HepG2 (cell line): ENCODE measurements around the gene RRBP1. TPM values are rescaled to one million over a fixed set of nuclear protein-coding genes. Genes with fewer than 3 reads are reported as not detected.
A peak's percentile ranks its signal among the peaks of the same experiment; 100 is the strongest.

Experiments used
- DR1 ChIP-seq: sonication (generic); formaldehyde crosslinking; IDR thresholded peaks from 2 replicates; pipeline ENCODE4 v1.8.0; 2021; ENCODE audit warnings: mild to moderate bottlenecking, missing genetic modification reagents, inconsistent platforms
- E2F2 ChIP-seq: sonication (generic); formaldehyde crosslinking; IDR thresholded peaks from 2 replicates; pipeline ENCODE4 v1.4.0; 2020; ENCODE audit warnings: missing genetic modification reagents, borderline replicate concordance
- ETS1 ChIP-seq: sonication (generic); formaldehyde crosslinking; IDR thresholded peaks from 2 replicates; pipeline ENCODE4 v1.4.0; 2020; ENCODE audit warnings: missing genetic modification reagents
- HDAC2 ChIP-seq: sonication (generic); formaldehyde crosslinking; IDR thresholded peaks from 2 replicates; pipeline ENCODE4 v1.4.0; 2020; ENCODE audit warnings: missing genetic modification reagents
- KMT2B ChIP-seq: IDR thresholded peaks from 2 replicates; pipeline ENCODE4 v1.6.1; 2016; ENCODE audit warnings: missing genetic modification reagents, missing compliant biosample characterization
- MED13 ChIP-seq: sonication (generic); formaldehyde crosslinking; IDR thresholded peaks from 2 replicates; pipeline ENCODE4 v1.5.0; 2020; ENCODE audit warnings: missing genetic modification reagents
- MTERF4 ChIP-seq: sonication (generic); formaldehyde crosslinking; IDR thresholded peaks from 2 replicates; pipeline ENCODE4 v1.8.0; 2023; ENCODE audit warnings: mild to moderate bottlenecking, missing genetic modification reagents
- PBX2 ChIP-seq: IDR thresholded peaks from 2 replicates; pipeline ENCODE4 v1.6.1; 2016; ENCODE audit warnings: control low read depth
- RCOR2 ChIP-seq: IDR thresholded peaks from 2 replicates; pipeline ENCODE4 v1.6.1; 2016; ENCODE audit warnings: missing biosample characterization, missing genetic modification reagents
- SSRP1 ChIP-seq: IDR thresholded peaks from 2 replicates; pipeline ENCODE4 v1.6.1; 2016; ENCODE audit warnings: control low read depth
- SYNCRIP ChIP-seq: fragments of 200-400 bp; formaldehyde crosslinking; IDR thresholded peaks from 2 replicates; pipeline ENCODE4 v1.6.1; 2018; ENCODE audit warnings: mild to moderate bottlenecking, low read depth, low read length; ENCODE audit not compliant: insufficient read depth
- TBX3 ChIP-seq: fragments of 450-650 bp; IDR thresholded peaks from 2 replicates; pipeline ENCODE4 v1.6.1; 2017; ENCODE audit warnings: antibody characterized with exemption, mild to moderate bottlenecking, inconsistent platforms, borderline replicate concordance
- THAP8 ChIP-seq: sonication (generic); formaldehyde crosslinking; IDR thresholded peaks from 2 replicates; pipeline ENCODE4 v1.5.1; 2020; ENCODE audit warnings: missing genetic modification reagents, mild to moderate bottlenecking, borderline replicate concordance
- XRCC5 ChIP-seq: fragments of 200-400 bp; formaldehyde crosslinking; optimal IDR thresholded peaks from 2 replicates; pipeline ENCODE3; 2017; ENCODE audit warnings: mild to moderate bottlenecking, low read length
- ZBTB3 ChIP-seq: sonication (generic); formaldehyde crosslinking; IDR thresholded peaks from 2 replicates; pipeline ENCODE4 v1.4.0; 2020; ENCODE audit warnings: low read depth, mild to moderate bottlenecking, moderate library complexity, missing genetic modification reagents, borderline replicate concordance
- ZFP91 ChIP-seq: sonication (generic); formaldehyde crosslinking; IDR thresholded peaks from 2 replicates; pipeline ENCODE4 v1.9.0; 2022; ENCODE audit warnings: missing genetic modification reagents, mild to moderate bottlenecking, borderline replicate concordance
- ZFYVE20 ChIP-seq: sonication (generic); formaldehyde crosslinking; IDR thresholded peaks from 2 replicates; pipeline ENCODE4 v1.8.0; 2023; ENCODE audit warnings: low read depth, mild to moderate bottlenecking, moderate library complexity, missing genetic modification reagents, borderline replicate concordance
- ZNF253 ChIP-seq: sonication (generic); formaldehyde crosslinking; IDR thresholded peaks from 2 replicates; pipeline ENCODE4 v1.8.0; 2022; ENCODE audit warnings: mild to moderate bottlenecking, missing genetic modification reagents, borderline replicate concordance
- ZNF260 ChIP-seq: sonication (generic); formaldehyde crosslinking; IDR thresholded peaks from 2 replicates; pipeline ENCODE4 v1.4.0; 2020; ENCODE audit warnings: missing genetic modification reagents, low read depth, mild to moderate bottlenecking, borderline replicate concordance
- ZNF546 ChIP-seq: sonication (generic); formaldehyde crosslinking; conservative IDR thresholded peaks from 2 replicates; pipeline ENCODE4 v1.8.1; 2023; ENCODE audit warnings: mild to moderate bottlenecking, missing genetic modification reagents
- ZNF709 ChIP-seq: sonication (generic); formaldehyde crosslinking; IDR thresholded peaks from 2 replicates; pipeline ENCODE4 v1.5.0; 2020; ENCODE audit warnings: mild to moderate bottlenecking, missing genetic modification reagents
- ZSCAN31 ChIP-seq: sonication (generic); formaldehyde crosslinking; IDR thresholded peaks from 2 replicates; pipeline ENCODE4 v1.5.0; 2020; ENCODE audit warnings: low read depth, mild to moderate bottlenecking, missing genetic modification reagents
- polyA plus RNA-seq, 8 experiments: library from polyadenylated mRNA; depleted of rRNA in 3 of 8; stranded (reverse) in 7 of 8; unstranded in 1 of 8; fragments of >200 nt; fragmentation: Illumina TruSeq in 4 of 8; extraction: Trizol in 4 of 8; gene quantifications; 2 replicates each; pipeline versions ENCODE4 v1.2.1 to v1.2.3, GENCODE V29; 2011 to 2016; ENCODE audit warnings: low read depth in 4 of 8, missing spikeins in 1 of 8, mixed read lengths in 1 of 8; ENCODE audit not compliant: insufficient read depth in 1 of 8
- total RNA-seq, 5 experiments: library from RNA; depleted of rRNA; stranded (reverse); fragments of >200 nt; fragmentation: Illumina TruSeq; extraction: Trizol; gene quantifications; 2 replicates each; pipeline ENCODE4 v1.2.3, GENCODE V29; 2016; ENCODE audit warnings: low read depth in 1 of 5

Gene RRBP1
- total and polyA plus RNA-seq, 2 of the 13 experiments (the other 11 are each of a cell fraction or from before 2014, with no cell fraction given): 150 to 222 TPM

- peak; percentile 100 for TF ChIP-seq HDAC2
- peak; percentile 50; the same call in 1 of the 2 replicates for TF ChIP-seq ZNF709 (CRISPR knock-in tag)
- peak; percentile 69; the same call in 1 of the 2 replicates for TF ChIP-seq KMT2B (CRISPR knock-in tag)
- no peak for TF ChIP-seq ZNF253
- peak; percentile 76; the same call in 1 of the 2 replicates for TF ChIP-seq E2F2
- peak; percentile 89; the same call in 1 of the 2 replicates for TF ChIP-seq ZFP91 (CRISPR knock-in tag)
- TF ChIP-seq DR1 (CRISPR knock-in tag): 0 out of 2 replicates have a peak, but pooled peaks have one; percentile 46
- peak; percentile 94 for TF ChIP-seq XRCC5
- TF ChIP-seq TBX3: peak; percentile 93
- TF ChIP-seq ZNF260: no peak; the same call in 1 of the 2 replicates
- TF ChIP-seq ZFYVE20 (CRISPR knock-in tag): no peak
- no peak for TF ChIP-seq ETS1 (CRISPR knock-in tag)
- no peak for TF ChIP-seq SSRP1 (CRISPR knock-in tag)
- TF ChIP-seq PBX2 (CRISPR knock-in tag): no peak
- TF ChIP-seq MED13: peak; percentile 78; the same call in 1 of the 2 replicates
- TF ChIP-seq THAP8 (CRISPR knock-in tag): no peak
- TF ChIP-seq MTERF4 (CRISPR knock-in tag): peak; percentile 22; the same call in 1 of the 2 replicates
- TF ChIP-seq SYNCRIP: no peak
- 0 out of 2 replicates have a peak, but pooled peaks have one; percentile 44 for TF ChIP-seq ZBTB3
- peak; percentile 97 for TF ChIP-seq ZSCAN31 (CRISPR knock-in tag)
- TF ChIP-seq ZNF546 (CRISPR knock-in tag): peak; percentile 80; the same call in 1 of the 2 replicates
- peak; percentile 98 for TF ChIP-seq RCOR2 (CRISPR knock-in tag)
Observed at GRCh38 chr20:17684077-17684888, 2.2 kb upstream of the RRBP1 start (continued).
